ENCODE results near the gene ANO9. TPM values are rescaled to one million over a fixed set of nuclear protein-coding genes. Genes with fewer than 3 reads are reported as not detected.

Gene ANO9
- total and polyA plus RNA-seq, 10 donors: 10.2 to 53.8 (median 26.3) TPM

DNA sequence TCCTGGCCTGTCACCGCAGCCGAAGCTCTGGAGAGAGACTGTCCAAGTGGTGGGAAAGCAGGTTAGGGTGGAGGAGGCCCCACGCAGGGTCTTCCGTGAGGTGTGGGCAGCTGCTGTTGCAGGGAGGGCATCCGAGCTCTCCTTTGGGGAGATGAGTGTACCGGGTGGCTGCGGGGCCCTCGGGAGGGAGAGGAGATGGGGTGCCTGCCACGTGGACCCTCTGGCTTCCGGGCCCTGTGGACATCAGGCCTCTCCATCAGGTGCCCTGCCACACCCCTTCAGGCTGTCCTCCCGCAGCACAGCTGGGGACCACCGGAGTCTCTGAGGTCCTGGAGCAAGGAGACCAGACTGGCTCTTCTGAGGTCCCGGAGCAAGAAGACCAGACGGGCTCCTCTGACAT is 9.9 kb upstream of the ANO9 start:
- peak overlapping the region in 4 of 8 donors; percentile 96 to 100 (median 98) for H3K4me3 ChIP-seq
- H3K9me3 ChIP-seq: no peaks in the 10 kb centered on the region
- TF ChIP-seq POLR2A (IDR thresholded peaks at IDR 0.05): no peak
- no peak for TF ChIP-seq CTCF (IDR thresholded peaks at IDR 0.05 in 8 of 11, conservative IDR thresholded peaks at IDR 0.05 in 3 of 11)
- no peak for TF ChIP-seq POLR2AphosphoS5 (IDR thresholded peaks at IDR 0.05)
- H3K4me1 ChIP-seq: peaks cover 32 to 73% (median 57%) of the 10 kb centered on the region in 6 donors
- 88 to 96% (median 92%) methylated on average over 9 to 14 of the region's 14 CpGs for WGBS, 5 donors
- peak overlapping the region in 2 of 8 donors; percentile 19 to 94 for H3K27ac ChIP-seq
- H3K27me3 ChIP-seq (replicated peaks in 1 of 7): no peaks in the 10 kb centered on the region
- intact Hi-C loops (cut with DNase I; ENCODE audit: low total_unique reads): loop anchor here (5.0 kb wide), 1 partner anchor 44 kb away; no protein-coding TSS in a partner anchor
- H3K36me3 ChIP-seq: peaks cover 0 to 32% (median 12%) of the 10 kb centered on the region in 6 donors
- no peak for DNase-seq

DNA sequence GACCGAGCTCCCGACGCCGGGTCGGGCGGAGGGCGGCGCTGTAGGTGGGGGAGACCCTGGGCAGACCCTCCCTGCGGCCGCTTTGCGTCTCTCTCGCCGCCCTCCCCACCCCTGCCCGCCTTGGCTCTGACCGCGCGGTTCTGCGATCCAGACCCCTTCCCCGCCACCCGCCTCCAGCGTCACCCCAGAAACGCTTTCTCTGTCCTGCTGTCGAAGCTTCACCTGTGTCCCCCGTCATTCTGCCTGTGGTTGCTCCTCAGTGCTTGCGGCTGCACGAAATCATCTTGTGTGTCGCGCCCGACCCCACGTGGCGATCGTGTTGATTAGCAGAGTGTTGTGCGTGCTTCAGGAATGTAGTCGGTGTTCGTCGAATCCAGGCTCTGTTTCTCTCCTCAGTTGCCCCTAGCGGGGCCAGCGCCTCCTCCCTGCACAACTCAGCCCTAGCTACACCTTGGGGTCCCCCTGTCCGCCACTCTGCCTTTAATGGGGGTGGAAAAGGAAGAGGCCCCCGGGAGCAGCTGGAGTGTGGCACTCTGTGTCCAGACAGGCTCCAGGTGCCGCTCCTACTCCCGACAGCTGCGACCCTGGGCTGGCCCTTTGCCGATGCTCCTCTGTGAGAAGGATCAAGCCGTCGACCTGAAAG is 9.1 kb upstream of the ANO9 start:
- Histone ChIP-seq H3K27me3 (replicated peaks in 1 of 7) (no peaks in the 10 kb centered on the region), H3K9me3 (no peaks in the 10 kb centered on the region), H3K4me3 (peak overlapping the region; percentile 96 to 100 (median 98)), H3K4me1 (peaks cover 32 to 64% (median 49%) of the 10 kb centered on the region in 6 donors), H3K27ac (peak overlapping the region; percentile 79 to 95 (median 92)), H3K36me3 (peaks cover 0 to 29% (median 12%) of the 10 kb centered on the region in 6 donors)
- intact Hi-C loops (cut with DNase I; ENCODE audit: low total_unique reads): loop anchor here (5.0 kb wide), 1 partner anchor 44 kb away; no protein-coding TSS in a partner anchor
- DNase-seq: peak; percentile 93
- TF ChIP-seq POLR2A (IDR thresholded peaks at IDR 0.05): no peak
- TF ChIP-seq POLR2AphosphoS5 (IDR thresholded peaks at IDR 0.05): peak in 2 of 3 donors; percentile 70 to 77
- peak in 6 of 11 experiments; percentile 33 to 50 (median 40) for TF ChIP-seq CTCF (IDR thresholded peaks at IDR 0.05 in 8 of 11, conservative IDR thresholded peaks at IDR 0.05 in 3 of 11)
- 5 to 12% (median 7%) methylated on average over 36 to 46 of the region's 46 CpGs for WGBS, 5 donors

GRCh38 chr11:449889-450808 is 8.3 kb upstream of the ANO9 start, which contains the start of gene PTDSS2:
Gene PTDSS2 (plus strand): TSS chr11:450279. CDS start chr11:450456, 177 bp downstream.
- H3K27me3 ChIP-seq (replicated peaks in 1 of 7): no peaks in the 10 kb centered on the region
- intact Hi-C loops (cut with DNase I; ENCODE audit: low total_unique reads): loop anchor here (5.0 kb wide), 1 partner anchor 43 kb away; no protein-coding TSS in a partner anchor
- H3K4me3 ChIP-seq: peak within 1 kb of the TSS; percentile 96 to 100 (median 98)
- DNase-seq: peak; percentile 99
- H3K36me3 ChIP-seq: peaks cover 0 to 29% (median 12%) of the 10 kb centered on the region in 6 donors
- peak within 1 kb of the TSS; percentile 79 to 95 (median 92) for H3K27ac ChIP-seq
- no peaks in the 10 kb centered on the region for H3K9me3 ChIP-seq
- TF ChIP-seq CTCF (IDR thresholded peaks at IDR 0.05 in 8 of 11, conservative IDR thresholded peaks at IDR 0.05 in 3 of 11): peak in 3 of 11 experiments; percentile 13 to 29 (median 17)
- peak; percentile 93 to 95 (median 95) for TF ChIP-seq POLR2AphosphoS5 (IDR thresholded peaks at IDR 0.05)
- TF ChIP-seq POLR2A (IDR thresholded peaks at IDR 0.05): peak in 2 of 3 donors; percentile 7 to 40
- WGBS, 5 donors: 0% methylated on average over 44 to 108 of the region's 108 CpGs
- peaks cover 32 to 57% (median 45%) of the 10 kb centered on the region in 6 donors for H3K4me1 ChIP-seq

All from spleen (tissue), 11 donors.